Neural progenitor cell (in vitro differentiated cells): Measurements from ENCODE around the gene CCDC3. TPM values are rescaled to one million over a fixed set of nuclear protein-coding genes. Genes with fewer than 3 reads are reported as not detected.

Experiments used
- DNase-seq: peaks from one replicate; pipeline ENCODE4 v3.0.0-alpha.2; 2016; ENCODE audit warnings: low spot score
- H2AFZ ChIP-seq: fragments of 200-600 bp; sonication (generic); replicated peaks from 2 replicates; pipeline ENCODE4 v1.6.1; 2016; ENCODE audit warnings: antibody characterized with exemption
- H3F3A ChIP-seq: fragments of 200-600 bp; sonication (generic); 2 replicates; pipeline ENCODE4 v1.6.1; 2016; ENCODE audit warnings: antibody characterized with exemption, low read depth
- H3K27ac ChIP-seq: fragments of 200-600 bp; sonication (generic); 2 replicates; pipeline ENCODE4 v1.5.1; 2016; ENCODE audit warnings: mild to moderate bottlenecking
- H3K27me3 ChIP-seq: fragments of 200-600 bp; sonication (generic); 2 replicates; pipeline ENCODE4 v1.6.1; 2016; ENCODE audit warnings: mild to moderate bottlenecking, moderate library complexity
- H3K36me3 ChIP-seq: fragments of 200-600 bp; sonication (generic); 2 replicates; pipeline ENCODE4 v1.5.1; 2016
- H3K4me1 ChIP-seq: fragments of 200-600 bp; sonication (generic); 2 replicates; pipeline ENCODE4 v1.6.1; 2016; ENCODE audit warnings: mixed run types
- H3K4me2 ChIP-seq: fragments of 200-600 bp; sonication (generic); 2 replicates; pipeline ENCODE4 v1.6.1; 2016
- H3K4me3 ChIP-seq: fragments of 200-600 bp; sonication (generic); 2 replicates; pipeline ENCODE4 v1.5.1; 2016
- H3K79me2 ChIP-seq: fragments of 200-600 bp; sonication (generic); 2 replicates; pipeline ENCODE4 v1.6.1; 2016; ENCODE audit warnings: low read depth
- H3K9ac ChIP-seq: fragments of 200-600 bp; sonication (generic); 2 replicates; pipeline ENCODE4 v1.6.1; 2016
- H3K9me3 ChIP-seq: fragments of 200-600 bp; sonication (generic); 2 replicates; pipeline ENCODE4 v1.5.1; 2016; ENCODE audit warnings: low read depth
- H4K20me1 ChIP-seq: fragments of 200-600 bp; sonication (generic); 2 replicates; pipeline ENCODE4 v1.6.1; 2016; ENCODE audit warnings: low read depth
- H3K27ac Mint-ChIP-seq: 3 replicates; pipeline ENCODE4 v1.8.0; 2021; ENCODE audit warnings: mixed read lengths
- H3K27me3 Mint-ChIP-seq: 2 replicates; pipeline ENCODE4 v1.8.0; 2022; ENCODE audit warnings: low read depth, mild to moderate bottlenecking, inconsistent platforms, moderate library complexity, mixed read lengths; ENCODE audit not compliant: insufficient read depth
- H3K36me3 Mint-ChIP-seq: 3 replicates; pipeline ENCODE4 v1.8.0; 2021; ENCODE audit warnings: mixed read lengths
- H3K4me1 Mint-ChIP-seq: 3 replicates; pipeline ENCODE4 v1.8.0; 2021; ENCODE audit warnings: mixed read lengths
- H3K4me3 Mint-ChIP-seq: 3 replicates; pipeline ENCODE4 v1.8.0; 2021; ENCODE audit warnings: mild to moderate bottlenecking, moderate library complexity, mixed read lengths
- H3K9me3 Mint-ChIP-seq: 3 replicates; pipeline ENCODE4 v1.8.0; 2020; ENCODE audit warnings: mixed read lengths
- CTCF ChIP-seq: fragments of 200-600 bp; sonication (generic); IDR thresholded peaks from 2 replicates; pipeline ENCODE4 v1.5.1; 2017; ENCODE audit warnings: antibody characterized with exemption, mild to moderate bottlenecking
- EZH2 ChIP-seq: fragments of 200-600 bp; sonication (generic); IDR thresholded peaks from 2 replicates; pipeline ENCODE4 v1.6.1; 2017; ENCODE audit warnings: antibody characterized with exemption, mild to moderate bottlenecking, moderate library complexity
- EZH2phosphoT487 ChIP-seq: fragments of 200-600 bp; sonication (generic); IDR thresholded peaks from 2 replicates; pipeline ENCODE4 v1.6.1; 2017; ENCODE audit warnings: antibody characterized with exemption
- total RNA-seq: library from RNA; depleted of rRNA; stranded (reverse); fragments of >200 nt; gene quantifications from 2 replicates; pipeline ENCODE4 v1.2.3, GENCODE V29; 2015; ENCODE audit warnings: low replicate concordance

CCDC3 gene
- total RNA-seq, 1 donor from 2014 or later, result not detected

- no peaks in the 10 kb centered on the region for H3K9me3 Mint-ChIP-seq
Observed at GRCh38 chr10:12849319-12850181, 152.0 kb downstream of the CCDC3 start.

GRCh38 chr10:12848439-12849173 is 152.9 kb downstream of the CCDC3 start:
- Histone ChIP-seq H3K27ac (no peak overlapping the region), H3K9ac (no peak overlapping the region), H4K20me1 (no peaks in the 10 kb centered on the region), H3K4me2 (no peak overlapping the region), H3K9me3 (no peaks in the 10 kb centered on the region), H3K36me3 (no peaks in the 10 kb centered on the region), H3K4me3 (no peak overlapping the region), H3F3A (no peaks in the 10 kb centered on the region), H3K4me1 (no peaks in the 10 kb centered on the region), H2AFZ (no peak overlapping the region), H3K79me2 (no peaks in the 10 kb centered on the region), H3K27me3 (no peaks in the 10 kb centered on the region)
- TF ChIP-seq EZH2 (no peak), EZH2phosphoT487 (no peak)
- no peak for DNase-seq
- H3K4me1 Mint-ChIP-seq, result peaks cover 6% of the 10 kb centered on the region
- H3K27me3 Mint-ChIP-seq, result peaks cover 4% of the 10 kb centered on the region
- H3K9me3 Mint-ChIP-seq, result no peaks in the 10 kb centered on the region
- H3K27ac Mint-ChIP-seq, result no peak overlapping the region
- H3K36me3 Mint-ChIP-seq, result no peaks in the 10 kb centered on the region
- no peak overlapping the region for H3K4me3 Mint-ChIP-seq

More at GRCh38 chr10:12849319-12850181, 152.0 kb downstream of the CCDC3 start:
- H3K36me3 Mint-ChIP-seq, result no peaks in the 10 kb centered on the region
- H3K27ac ChIP-seq, result no peak overlapping the region
- H3K27me3 Mint-ChIP-seq, result peaks cover 4% of the 10 kb centered on the region
- TF ChIP-seq EZH2phosphoT487 (no peak), CTCF (no peak), EZH2 (no peak)
- H3F3A ChIP-seq, result no peaks in the 10 kb centered on the region
- no peak overlapping the region for H3K4me3 Mint-ChIP-seq
- H3K4me3 ChIP-seq, result no peak overlapping the region
- no peaks in the 10 kb centered on the region for H3K27me3 ChIP-seq
- H3K4me2 ChIP-seq, result no peak overlapping the region
- H4K20me1 ChIP-seq, result no peaks in the 10 kb centered on the region
- no peaks in the 10 kb centered on the region for H3K9me3 ChIP-seq
- H3K36me3 ChIP-seq, result no peaks in the 10 kb centered on the region
- no peak overlapping the region for H3K27ac Mint-ChIP-seq
- H3K79me2 ChIP-seq, result no peaks in the 10 kb centered on the region
- peak overlapping the region; percentile 50 for H2AFZ ChIP-seq
- H3K9ac ChIP-seq, result no peak overlapping the region
- no peak for DNase-seq
- no peaks in the 10 kb centered on the region for H3K4me1 ChIP-seq
- peaks cover 6% of the 10 kb centered on the region for H3K4me1 Mint-ChIP-seq

GRCh38 chr10:12847361-12847975 is 154.0 kb downstream of the CCDC3 start:
- no peaks in the 10 kb centered on the region for H3K27me3 ChIP-seq
- no peak overlapping the region for H3K4me3 Mint-ChIP-seq
- no peaks in the 10 kb centered on the region for H3K79me2 ChIP-seq
- no peak overlapping the region for H3K27ac ChIP-seq
- no peak for TF ChIP-seq EZH2phosphoT487
- peak; percentile 66 for TF ChIP-seq CTCF
- H3K27ac Mint-ChIP-seq, result no peak overlapping the region
- H3K36me3 ChIP-seq, result no peaks in the 10 kb centered on the region
- no peaks in the 10 kb centered on the region for H3K36me3 Mint-ChIP-seq
- no peaks in the 10 kb centered on the region for H3F3A ChIP-seq
- H3K9me3 ChIP-seq, result no peaks in the 10 kb centered on the region
- peaks cover 5% of the 10 kb centered on the region for H3K27me3 Mint-ChIP-seq
- DNase-seq, result peak; percentile 74
- peaks cover 6% of the 10 kb centered on the region for H3K4me1 Mint-ChIP-seq
- no peak overlapping the region for H3K4me3 ChIP-seq
- no peaks in the 10 kb centered on the region for H3K4me1 ChIP-seq
- H3K9me3 Mint-ChIP-seq, result no peaks in the 10 kb centered on the region
- H3K9ac ChIP-seq, result no peak overlapping the region
- H4K20me1 ChIP-seq, result no peaks in the 10 kb centered on the region
- H3K4me2 ChIP-seq, result no peak overlapping the region
- peak overlapping the region; percentile 93 for H2AFZ ChIP-seq
